COR-L47 (cell line): ENCODE data around the gene ZNF584.
A peak's percentile ranks its signal among the peaks of the same experiment; 100 is the strongest.

ENCODE experiments used
- DNase-seq: peaks from one replicate; lab custom pipeline; 2025; lab: John Stamatoyannopoulos, UW

Gene ZNF584

DNA sequence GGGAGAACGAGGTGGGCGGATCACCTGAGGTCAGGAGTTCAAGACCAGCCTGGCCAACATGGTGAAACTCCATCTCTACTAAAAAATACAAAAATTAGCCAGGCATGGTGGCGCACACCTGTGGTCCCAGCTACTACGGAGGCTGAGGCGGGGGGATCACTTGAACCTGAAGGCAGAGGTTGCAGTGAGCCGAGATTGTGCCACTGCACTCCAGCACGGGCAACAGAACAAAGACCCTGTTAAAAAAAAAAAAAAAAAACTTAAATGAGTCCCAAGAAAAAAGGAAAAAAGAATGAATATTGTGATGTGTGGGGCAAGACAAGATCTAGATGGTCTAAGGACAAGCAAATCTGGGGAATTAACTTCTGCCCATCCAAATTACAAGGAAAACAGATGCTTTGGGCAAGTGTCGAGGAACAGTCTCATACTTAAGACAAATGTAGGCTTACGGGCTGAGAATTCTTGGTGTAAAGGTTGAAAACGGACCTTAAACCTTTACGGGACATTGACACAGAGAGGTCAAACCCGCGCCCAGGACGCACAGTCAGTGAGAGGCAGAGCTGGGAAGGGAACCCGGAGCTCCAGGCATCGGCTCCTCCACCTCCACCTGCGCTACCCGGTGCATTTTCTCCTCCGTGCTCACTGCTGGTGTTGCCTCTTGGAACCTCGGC is 57.8 kb downstream of the ZNF584 start:
- no peak for DNase-seq

DNA sequence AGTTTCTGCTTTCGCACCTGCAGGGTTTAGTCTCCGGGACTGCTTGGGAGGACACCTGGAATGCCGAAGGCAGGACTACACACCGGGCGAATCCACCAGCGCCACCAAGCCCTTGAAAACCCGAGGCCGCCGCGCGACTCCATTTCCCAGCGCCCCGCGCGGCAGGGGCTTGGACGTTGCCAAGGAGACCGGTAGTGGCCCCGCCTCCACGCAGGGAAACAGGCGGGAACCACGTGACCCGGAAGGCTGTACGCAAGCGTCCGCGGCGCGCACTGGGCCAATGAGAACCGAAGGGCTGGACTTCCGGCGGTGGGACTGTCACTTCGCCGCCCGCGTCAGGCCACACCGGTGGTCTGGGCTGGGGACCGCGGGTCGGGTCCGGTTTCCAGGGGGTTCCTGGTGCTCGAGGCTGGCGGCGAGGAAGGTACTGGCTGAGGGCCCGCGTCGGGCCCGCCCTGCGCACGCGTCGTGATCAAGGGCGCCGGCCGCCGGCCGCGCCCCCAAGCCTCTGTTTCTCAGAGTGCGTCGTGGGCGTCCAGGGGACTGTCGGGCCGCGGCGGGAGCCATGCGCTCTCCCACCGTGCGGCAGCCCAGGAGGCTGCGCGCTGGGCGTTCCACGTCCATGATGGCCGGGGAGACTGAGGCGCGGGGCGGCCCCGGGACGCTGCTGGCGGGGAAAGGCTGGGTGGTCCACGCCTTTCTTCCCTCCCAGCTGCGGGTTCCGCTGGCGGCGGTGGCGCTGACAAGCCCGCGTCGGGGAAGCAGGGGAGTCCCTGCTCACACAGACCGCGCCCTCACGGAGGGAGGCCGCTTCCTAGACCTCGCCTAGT is 58.5 kb downstream of the ZNF584 start, which contains the start of gene ZNF324:
Gene ZNF324 (plus strand): TSS at position 321 of the 830 bp plus-strand sequence. CDS start 2,106 bp downstream, outside the sequence.
- peak; percentile 98 for DNase-seq
